ENCODE measurements around the gene DGCR2.

DGCR2 gene

DNA sequence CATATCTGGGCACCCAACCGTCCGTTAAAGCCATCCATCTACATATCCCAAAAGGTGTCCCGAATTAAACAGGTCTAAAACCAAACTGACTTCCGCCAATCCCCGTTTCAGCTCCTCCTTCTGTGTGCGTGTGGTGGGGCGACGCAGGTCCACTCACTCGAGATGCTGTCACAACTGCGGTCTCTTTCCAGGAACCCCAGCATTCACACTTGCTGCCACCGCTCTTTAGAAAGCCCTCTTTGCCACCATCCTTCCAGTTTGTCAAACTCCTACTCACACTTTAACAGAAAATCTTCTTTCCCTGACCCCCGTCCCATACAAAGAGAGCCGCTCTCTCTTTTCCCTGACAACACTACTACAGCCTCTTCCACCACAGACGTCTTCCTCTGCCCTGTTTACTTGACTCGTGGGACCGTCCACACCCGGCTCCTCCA is 21.8 kb upstream of the DGCR2 start:
- DNase-seq, result no peak

DNA sequence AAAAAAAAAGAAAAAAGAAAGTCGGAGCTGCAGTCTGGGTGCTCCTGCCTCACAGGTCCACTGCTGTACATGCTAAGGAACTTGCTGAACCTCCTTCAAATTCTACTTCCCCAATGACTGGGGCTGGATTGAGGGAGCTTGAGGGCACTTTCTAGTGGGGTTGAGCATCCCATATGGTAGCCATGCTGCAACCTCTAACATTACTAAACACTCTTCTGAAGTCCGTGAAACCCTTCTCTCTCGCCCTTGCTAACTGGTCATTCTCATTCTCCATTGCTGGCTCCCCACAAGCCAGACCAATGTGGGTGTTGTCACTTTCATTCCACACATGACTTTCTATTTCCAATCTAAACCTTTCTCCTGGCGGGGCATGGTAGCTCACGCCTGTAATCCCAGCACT is 21.0 kb upstream of the DGCR2 start:
- DNase-seq, result no peak

DNA sequence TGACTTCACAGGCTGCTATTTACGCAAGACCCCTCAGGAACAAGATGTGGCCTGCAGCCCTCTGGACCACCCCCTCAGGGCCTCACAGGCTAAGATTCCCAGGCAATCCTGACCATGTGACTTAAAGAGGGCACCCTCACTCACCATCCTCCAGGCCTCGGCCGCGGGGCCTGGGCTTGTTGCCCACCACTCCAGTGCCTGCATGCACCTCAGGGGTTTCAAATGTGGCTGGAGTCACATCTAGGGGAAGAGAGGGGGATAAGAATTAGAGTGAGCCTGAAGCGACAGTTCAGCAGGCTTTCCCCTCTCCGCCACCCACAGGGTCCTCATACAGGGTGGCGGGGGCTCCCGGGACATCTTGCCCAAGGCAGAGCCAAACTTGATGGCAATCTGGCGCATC is 20.2 kb upstream of the DGCR2 start:
- no peak for DNase-seq

DNA sequence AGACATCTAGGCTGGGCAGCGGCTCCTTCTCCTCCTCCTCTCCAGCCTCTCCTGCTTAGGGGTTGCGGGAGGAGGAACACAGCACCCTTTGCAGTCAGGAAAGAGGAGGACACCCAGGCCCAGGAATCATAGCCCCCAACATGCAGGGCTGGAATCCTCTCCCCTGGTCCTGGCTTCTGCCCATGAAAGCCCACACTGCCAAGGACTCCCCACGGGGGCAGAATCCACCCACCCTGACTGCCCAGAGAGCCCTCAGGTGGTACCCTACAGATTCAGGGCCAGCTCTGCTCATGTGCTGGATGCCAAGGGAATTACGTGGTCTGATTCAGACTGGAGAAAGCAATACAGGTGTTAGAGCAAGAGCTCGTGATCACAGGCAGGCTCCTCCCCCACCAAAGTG is 17.8 kb upstream of the DGCR2 start:
- DNase-seq, result no peak

DNA sequence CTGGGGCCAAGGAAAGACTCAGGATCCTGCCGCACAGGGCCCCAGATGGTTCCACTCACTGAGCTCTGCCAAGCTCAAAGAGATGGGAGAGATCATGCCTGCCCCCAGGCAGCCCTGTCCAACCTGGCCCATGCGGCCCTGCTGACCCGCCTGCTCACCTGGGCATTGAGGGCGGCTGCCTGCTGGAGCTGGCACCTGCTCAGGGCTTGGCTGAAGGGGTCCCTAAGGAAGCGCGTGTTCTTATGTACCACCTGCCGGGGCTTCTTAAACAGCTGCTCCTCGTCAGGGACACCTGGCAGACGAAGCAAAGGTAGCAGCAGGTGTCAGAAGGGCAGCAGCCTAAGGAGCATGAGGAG is 16.8 kb upstream of the DGCR2 start:
- DNase-seq, result no peak

DNA sequence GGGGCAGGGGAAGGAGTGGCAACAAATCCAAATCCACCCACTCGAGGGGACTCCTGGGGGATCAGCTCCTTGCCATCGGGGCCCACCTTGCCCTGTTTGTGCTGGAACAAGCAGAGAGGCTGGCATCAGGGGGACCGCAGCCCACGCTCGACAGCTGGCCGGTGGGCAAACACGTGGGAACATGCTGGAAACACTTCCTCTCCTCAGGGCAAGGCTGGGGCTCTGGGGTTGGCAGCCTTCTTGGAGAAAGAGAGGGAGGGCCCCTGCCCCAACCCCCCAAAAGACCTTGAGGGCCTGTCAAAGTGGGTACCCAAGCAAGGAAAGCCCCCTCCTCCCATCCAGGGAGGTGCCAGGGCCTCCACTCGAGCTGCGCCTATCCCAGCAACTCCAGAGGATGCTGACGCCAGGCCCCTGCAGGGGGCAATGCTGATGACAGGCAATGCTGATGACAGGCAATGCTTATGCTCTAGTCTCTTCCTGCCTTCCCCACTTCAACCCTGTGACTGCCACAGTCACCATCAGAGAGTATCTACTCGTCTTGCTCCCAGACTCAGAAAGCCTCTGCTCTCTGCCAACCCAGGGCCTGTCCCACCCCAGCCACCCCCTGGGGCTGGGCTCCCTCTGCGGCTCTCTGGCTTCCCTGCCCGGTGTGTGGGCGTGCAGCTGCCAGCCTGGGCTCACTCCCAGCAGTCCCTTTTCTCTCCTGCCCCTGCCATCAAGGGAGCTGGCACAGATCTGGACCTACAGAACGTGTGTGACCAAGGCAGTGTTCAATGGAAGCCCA is 16.2 kb upstream of the DGCR2 start:
- DNase-seq, result no peak

DNA sequence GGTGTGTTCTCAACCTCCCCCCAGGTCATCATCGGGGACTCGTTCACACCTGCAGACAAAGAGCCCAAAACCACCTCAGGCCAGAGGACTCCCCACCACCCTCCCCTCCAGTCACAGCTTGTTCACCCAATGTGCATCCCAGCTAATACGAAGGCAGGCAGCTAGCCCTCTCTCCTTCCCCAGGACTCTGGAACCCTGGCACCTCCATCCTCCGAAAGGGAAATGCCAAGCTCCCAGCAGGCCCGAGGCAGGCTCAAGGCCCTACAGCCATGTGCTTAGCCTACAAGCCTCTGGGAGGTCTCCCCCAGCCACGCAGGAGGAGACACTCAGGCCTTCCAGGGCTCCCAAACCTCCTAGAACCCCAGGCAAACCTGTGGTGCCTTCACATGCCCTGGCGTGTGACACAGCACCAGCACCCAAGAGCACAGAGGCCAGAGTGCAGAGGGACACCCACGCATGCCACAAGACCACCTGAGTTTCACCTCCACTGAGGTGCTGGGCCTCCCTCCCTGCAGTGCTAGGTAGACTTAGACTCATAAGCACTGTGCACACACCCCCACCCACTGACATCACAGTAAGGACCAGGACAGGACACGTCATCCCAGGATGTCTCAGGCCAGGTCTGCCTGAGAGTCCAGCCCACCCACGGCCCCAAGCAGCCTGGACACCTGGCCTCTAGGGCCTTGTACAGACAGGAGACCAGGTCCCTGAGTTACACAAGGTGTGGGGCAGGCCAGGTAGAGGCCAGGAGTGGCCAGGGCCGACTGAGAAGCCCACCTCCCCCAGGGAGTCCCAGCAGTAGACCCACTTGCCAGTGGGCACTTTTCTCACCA is 15.4 kb upstream of the DGCR2 start:
- DNase-seq, result no peak

DNA sequence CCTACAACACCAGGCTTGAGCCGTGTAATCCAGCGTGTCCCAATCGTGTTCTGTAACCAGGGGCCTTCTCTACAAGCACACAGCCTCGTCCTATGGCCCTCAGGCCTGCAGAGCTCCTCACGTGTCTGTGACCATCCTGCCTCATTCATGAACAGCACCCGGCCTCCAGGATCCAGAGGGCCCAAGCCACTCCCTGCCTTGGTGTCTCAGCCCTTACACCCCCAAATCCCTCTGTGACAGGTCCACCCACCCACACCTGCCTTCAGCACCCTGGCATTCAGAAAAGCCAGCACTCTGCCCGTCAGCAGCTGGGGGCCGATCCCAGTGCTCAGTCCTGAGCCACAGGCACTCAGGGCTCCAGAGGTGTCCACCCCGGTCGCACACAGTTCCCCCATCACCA is 14.7 kb upstream of the DGCR2 start:
- DNase-seq, result no peak

DNA sequence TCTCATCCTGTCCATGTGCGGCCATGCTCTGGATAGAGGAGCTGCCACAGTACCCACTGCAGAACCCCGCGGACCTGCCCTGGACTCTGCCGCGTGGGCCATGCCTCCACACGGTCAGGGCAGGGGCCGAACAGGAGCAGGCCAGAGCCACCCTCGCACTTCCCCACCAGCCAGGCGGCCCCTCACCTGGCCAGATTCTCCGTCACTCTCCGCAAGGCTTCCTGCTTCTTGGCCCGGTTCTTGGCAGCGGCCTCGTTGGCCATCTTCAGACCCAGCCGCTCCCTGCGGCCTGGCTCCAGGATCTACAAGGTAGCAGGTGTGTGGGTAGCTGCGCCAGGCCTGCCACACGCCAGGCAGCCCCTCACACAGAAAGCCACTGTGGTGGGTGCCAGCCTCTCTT is 12.7 kb upstream of the DGCR2 start:
- no peak for DNase-seq

DNA sequence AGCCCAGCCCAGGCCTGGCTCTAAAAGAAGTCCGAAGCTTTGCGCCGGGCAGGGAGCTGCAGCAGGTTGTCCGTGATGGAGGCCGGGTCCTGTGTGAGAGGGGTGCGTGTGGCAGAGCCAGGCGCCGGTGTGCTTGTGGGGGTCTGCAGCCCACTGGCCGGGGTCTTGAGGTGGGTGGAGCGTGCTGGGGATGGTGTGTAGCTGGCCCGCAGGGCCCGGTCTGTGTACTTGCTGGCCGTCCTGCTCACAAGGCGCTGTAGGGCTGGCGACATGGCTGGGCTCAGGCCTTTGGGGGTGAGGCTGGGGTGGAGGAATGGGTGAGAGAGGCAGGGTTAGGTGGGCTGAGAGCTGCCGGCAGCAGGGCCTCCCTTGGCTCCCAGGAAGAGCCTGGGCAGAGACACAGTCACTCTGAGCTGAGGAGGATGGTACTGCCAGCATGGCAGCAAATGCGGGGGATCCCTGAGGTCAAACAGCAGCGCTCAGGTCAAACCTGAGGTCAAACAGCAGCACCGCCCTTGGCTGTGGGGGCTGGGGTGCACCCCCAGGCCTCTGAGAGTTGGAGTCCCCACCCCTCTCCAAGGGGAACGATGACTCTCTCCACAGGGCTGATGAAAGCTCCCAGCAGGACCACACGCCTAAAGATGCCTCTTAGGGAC is 12.1 kb upstream of the DGCR2 start:
- DNase-seq, result no peak

DNA sequence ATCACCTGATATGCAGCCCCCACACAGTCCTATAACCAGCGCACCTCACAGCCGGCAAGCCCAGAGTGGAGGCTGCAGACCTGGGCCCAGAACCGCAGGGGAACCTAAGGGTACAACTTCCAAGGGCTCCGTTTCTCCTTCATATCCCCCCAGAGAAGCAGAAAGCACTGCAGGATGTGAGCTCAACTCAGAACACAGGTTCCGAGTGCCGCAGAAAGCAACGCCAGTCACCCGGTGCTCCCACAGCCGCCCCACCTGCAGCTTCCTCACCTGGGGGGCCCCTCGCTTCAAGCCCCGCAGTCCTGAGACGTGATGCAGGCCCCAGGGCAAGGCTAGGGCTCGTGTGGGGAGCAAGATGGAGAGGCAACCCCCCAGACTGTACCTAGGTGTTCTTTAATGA is 11.3 kb upstream of the DGCR2 start:
- no peak for DNase-seq

DNA sequence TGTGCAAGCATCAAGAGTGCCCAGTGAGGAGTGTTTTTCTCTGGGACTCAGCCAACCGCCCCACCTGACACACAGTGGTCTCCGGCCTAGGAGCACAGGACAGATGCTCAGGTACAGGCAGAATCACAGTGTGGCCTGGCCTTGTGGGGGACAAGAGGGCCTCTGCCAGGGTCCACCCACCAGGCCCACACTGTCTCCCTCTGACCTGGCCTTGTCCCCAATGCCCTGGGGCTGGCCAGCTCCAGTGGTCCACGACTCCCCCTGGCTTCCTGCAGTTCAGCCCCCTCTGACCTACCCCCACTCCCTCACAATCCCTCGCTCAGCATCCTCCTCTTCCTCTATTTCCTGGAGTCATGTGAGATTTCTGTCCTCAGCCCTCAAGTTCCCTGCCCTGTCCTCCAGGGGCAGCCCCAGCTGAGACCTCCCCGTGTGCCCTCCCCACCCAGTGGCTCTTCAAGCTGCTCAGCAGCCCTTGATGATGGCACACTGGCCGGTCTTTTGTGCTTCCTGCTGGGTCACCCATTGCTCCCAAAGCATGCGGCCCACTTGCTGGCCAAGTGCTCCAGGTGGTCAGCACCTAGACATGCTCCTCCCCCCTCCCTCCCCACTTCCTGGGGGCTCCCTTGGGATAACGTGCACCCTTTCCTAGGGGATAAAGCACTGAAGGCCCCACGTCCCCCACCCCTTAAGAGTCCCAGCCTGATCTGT is 10.6 kb upstream of the DGCR2 start:
- DNase-seq, result no peak

DNA sequence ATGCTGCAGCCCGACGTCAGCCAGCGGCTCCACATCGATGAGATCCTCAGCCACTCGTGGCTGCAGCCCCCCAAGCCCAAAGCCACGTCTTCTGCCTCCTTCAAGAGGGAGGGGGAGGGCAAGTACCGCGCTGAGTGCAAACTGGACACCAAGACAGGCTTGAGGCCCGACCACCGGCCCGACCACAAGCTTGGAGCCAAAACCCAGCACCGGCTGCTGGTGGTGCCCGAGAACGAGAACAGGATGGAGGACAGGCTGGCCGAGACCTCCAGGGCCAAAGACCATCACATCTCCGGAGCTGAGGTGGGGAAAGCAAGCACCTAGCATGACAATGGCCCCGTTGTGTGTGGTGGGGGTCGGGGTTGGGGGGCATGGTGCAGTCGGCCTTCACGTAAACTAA is 9.9 kb upstream of the DGCR2 start:
- DNase-seq, result no peak

DNA sequence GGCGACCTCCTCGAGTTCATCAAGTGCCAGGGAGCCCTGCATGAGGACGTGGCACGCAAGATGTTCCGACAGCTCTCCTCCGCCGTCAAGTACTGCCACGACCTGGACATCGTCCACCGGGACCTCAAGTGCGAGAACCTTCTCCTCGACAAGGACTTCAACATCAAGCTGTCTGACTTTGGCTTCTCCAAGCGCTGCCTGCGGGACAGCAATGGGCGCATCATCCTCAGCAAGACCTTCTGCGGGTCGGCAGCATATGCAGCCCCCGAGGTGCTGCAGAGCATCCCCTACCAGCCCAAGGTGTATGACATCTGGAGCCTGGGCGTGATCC is 9.4 kb upstream of the DGCR2 start:
- DNase-seq, result no peak

DNA sequence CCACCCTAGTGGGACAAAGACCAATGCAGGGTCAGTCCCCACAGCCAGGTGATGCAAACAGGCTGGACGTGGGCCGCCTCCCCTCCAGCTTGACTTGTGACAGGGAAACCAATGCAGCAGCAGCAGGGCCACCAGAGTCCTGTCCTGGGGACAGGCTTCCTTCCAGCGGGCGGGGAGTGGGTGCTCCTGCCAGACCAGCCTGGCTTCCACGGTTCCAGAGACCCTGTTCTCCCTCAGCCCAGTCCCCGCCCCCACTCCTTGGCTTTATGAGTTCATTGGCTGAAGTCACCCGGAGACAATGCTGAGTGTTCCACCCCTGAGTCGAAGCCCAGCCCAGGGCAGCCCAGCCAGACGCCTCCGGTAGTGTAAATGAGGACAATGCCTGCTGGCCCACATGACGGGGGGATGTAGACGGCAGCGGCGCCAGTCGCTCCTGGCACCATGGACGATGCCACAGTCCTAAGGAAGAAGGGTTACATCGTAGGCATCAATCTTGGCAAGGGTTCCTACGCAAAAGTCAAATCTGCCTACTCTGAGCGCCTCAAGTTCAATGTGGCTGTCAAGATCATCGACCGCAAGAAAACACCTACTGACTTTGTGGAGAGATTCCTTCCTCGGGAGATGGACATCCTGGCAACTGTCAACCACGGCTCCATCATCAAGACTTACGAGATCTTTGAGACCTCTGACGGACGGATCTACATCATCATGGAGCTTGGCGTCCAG is 8.9 kb upstream of the DGCR2 start, which contains the start of gene TSSK2:
TSS of gene TSSK2 (plus strand) at position 350 of the 726 bp plus-strand sequence. CDS start at position 442, 92 bp downstream.
- no peak for DNase-seq

DNA sequence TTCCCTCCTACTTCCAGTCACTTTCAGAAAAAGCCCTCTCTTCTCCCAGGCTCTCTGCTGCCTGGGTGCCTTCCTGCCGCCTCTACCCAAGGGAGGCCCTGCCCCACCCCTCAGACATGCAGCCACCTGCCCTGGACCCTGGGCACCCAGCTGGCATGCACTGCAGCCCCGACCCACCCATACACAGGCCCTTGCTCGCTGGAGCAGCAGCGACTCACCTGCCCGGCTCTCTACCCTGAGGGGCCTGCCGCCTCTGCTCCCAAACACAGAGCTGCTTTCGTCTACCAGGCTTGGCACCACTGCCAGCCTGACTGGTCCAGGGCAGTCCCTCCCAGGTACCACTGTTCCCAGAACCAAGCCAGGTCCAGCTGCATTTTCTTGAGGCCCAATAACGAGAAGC is 7.7 kb upstream of the DGCR2 start:
- no peak for DNase-seq

DNA sequence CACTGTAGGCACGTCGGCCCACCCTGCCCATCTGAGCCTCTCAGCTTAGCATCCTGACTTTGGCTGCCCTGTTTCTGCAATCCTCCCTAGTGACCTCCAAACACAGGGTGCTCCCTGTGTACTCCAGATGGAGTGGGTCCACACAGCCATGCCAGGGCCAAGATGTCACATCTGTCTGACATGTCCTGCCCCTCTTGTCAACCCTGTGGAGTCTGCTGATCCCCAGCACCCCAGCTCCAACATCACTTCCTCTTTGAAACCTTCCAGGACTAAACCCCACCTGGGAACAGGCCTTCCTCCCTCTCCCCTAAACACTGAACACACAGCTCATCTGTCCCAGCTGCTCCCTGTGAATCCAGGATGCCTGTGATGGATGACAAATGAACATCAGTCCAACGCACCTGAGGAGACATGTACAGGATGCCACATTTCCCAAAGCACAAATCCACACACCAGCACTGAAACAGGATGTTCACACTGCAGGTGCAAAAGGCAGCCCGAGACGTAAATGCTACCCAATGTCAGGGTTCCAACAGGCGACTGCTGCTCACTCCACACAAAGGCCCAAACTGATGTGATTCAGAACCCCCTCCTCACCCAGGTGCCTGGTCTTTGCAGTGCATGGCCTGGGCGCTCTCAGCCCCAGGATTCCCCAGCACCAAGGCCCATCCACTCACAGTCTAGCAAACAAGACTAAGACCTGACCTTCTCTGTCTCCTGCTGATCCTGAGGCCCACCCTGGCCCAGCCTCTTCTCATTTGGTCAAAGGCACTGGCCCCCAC is 6.9 kb upstream of the DGCR2 start:
- no peak for DNase-seq

DNA sequence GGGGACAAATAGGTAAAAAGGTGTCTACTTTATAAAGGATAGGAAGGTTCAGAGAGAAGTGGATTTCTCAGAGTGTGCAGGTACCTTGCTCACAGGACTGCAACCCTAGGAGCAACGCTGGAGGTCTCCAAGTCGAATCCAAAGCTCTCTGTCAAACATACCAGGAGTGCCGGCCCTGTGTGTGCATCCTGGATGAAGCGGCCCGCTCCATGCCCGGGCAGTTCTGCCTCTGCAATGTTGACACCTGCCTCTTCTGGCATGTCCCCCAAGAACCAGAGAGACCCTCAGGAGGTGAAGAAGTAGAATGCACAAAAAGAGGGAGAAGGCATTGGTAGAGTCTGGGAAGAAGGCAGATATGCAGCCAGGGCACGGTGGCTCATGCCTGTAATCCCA is 5.8 kb upstream of the DGCR2 start:
- DNase-seq, result no peak

DNA sequence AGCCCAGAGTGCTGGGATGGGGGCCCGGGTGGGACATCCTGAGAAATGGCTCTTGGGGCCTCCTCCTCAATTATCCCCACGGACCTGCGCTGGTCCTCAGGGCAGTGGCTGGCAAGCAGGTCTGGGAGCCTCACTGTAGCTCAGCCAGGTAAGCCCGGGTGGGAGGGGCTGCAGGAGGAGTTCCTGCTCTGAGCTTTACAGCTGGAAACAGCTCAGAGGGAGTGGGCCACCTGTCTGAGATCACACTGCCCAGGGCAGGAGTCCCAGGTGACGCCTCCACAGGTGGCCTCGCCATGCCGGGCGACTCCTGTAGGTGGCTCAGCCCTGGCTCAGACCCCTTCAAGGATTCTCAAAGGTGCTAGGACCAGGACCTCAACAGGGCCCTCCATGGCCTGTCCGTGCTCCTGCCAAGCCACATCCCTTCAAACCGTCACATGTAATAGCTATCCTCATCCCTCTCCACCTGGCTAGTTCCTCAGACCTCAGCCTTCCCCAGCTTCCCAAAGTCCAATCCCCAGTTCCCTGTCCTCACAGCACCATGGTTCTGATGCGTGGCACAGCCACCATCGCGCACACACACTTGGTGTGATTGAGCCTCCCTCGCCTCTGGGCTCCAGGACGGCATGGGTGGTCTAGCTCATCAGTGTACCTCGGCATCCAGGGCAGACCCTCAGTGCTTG is 5.3 kb upstream of the DGCR2 start:
- DNase-seq, result no peak

DNA sequence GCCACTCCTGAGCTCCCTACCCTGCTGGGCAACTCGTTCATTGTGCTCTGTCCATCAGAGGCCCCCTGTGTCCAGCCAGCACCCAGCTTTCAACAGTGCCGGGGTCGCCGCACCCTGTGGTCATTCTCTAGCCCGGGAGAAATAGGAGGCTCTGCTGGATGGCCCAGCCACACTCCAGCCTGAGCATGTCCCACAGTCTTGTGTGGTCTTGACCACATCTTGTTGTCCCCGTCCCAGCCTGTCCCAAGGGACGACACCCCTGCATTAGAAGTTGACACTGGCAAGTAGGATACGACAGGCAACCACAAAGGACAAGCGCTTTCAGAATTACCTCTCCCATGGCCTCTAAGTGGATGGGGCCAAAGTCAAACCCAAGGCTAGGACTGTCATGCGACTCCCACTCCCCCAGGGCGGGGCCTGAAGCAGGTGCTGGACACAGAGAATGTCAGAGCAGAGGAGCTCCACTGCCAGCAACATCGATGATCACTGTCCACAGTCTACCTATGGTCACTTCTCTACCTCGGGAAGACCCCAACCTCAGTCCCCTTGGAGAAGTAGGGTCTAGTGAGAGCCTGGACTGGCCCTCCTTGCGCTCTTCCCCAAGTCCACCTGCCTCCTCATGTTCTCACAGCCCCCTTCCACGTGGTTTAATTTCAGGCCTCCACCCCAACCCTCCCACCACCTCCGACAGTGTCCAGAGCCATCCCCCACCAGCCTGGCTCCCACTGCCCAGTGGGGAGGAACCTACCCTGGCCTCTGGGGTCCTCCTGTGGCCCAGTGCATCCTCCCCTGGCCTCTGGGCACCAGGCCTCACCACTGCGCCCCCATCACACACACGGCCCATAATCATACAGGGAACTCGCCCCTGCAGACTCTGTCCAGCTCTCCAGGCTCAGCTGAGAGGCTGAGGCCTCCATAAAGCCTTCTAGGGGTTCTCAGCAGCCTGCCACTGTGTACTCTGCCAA is 4.4 kb upstream of the DGCR2 start:
- DNase-seq, result no peak

Measured in NCI-H1436 treated with DMSO at 0.1 percent for 48 hours (cell line).